GM18508 (cell line): ENCODE data around the gene CLEC4F.
"Not testable (repeated sequence)": the region's sequence is repeated elsewhere in the genome, so short reads cannot be mapped to it uniquely, and the experiment has no call there.

Source experiments
- ATAC-seq: cut with Tn5 transposase; IDR thresholded peaks from one replicate; pipeline ENCODE4 v1.9.1; 2021; ENCODE audit warnings: moderate number of reproducible peaks; ENCODE audit not compliant: insufficient read depth, unreplicated experiment

CLEC4F gene

DNA sequence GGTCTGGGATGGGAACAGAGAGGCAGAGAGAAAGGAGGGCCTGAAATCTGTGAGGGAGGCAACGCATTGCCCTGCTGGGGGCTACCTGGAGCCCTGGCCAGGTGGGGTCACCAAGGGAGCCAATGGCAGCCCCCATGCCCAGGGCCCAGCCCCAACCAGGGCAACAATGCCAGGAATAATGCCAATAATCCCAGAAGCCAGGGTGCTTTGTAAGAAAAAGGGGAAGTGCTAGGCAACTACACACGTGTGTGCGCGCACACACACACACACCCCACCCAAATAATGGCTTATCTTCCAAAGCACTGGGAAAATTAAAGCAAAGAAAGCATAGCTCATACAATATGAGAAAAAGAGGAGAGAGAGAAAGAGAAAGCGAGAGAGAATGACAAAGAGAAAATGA, 7.0 kb upstream of the CLEC4F start:
- no peak for ATAC-seq

DNA sequence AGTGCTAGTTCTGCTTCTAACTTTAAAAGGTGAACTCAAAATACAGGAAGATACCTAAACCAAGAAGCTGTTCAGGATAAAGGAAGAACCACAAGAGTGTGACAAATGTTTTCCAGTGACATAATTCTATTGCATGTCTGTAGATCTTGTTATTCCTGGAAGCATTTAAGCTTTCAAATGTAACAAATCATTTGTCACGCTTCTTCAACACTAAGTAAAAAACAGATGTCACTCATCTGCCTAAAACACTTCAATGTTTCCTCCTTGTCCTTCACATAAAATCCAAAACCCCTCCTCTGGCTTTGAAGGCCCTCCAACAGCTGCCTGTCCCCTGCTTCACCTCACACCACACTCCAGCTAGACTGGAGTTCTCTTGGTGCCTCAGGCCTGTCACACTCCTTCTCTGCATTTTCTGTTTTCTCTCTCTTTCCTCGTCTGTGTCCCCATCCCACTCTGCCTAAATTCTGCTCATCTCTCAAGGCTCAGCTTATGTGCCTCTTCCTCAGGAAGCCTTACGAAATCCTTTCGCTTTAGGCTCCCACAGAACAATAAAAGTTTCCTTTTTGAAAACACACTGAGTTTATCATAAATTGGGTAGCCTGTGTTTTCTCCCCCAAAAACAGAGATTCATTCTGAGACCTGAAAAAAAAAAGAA, 6.4 kb upstream of the CLEC4F start:
- ATAC-seq, result no peak

DNA sequence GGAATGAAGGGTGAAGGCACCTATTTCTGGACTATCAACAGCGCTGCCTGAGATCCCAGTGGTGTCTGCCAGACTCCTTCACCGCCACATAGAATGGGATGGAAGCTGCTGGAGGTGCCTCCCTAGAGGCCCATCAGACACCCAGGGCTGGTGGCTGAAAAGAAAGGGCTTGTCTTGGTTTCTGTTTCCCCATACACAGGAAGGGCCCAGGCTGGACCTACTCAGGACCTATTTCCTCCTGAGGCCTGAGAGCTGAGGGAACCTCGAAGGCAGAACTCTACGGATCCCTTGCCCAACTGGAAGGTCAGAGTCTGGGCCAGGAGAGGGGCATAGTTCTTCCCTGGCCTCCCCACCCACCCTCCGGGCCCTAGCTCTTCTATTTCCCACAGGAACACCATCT, 2.9 kb upstream of the CLEC4F start:
- no peak for ATAC-seq

DNA sequence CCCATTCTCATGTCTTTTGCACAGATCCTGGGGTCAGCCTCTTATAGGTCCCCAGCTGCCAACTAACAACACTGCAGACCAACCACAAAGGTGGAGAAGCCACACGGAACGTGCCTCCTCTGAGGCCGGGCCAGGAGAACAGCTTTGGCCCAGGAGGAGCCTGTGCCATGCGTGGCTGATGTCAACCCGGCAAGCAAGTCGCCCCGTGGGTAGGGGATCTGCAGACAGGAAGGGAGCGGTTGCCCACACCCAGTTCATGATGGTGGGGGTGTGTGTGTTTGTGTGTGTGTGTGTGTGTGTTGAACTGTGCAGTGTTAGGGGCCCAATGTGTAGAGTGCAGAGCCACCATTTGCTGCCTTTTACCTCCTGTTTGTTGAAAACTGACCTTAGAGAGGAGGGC, 2.4 kb upstream of the CLEC4F start:
- no peak for ATAC-seq

- no peak for ATAC-seq
Observed at GRCh38 chr2:70817284-70817954, 3.0 kb downstream of the CLEC4F start.

DNA sequence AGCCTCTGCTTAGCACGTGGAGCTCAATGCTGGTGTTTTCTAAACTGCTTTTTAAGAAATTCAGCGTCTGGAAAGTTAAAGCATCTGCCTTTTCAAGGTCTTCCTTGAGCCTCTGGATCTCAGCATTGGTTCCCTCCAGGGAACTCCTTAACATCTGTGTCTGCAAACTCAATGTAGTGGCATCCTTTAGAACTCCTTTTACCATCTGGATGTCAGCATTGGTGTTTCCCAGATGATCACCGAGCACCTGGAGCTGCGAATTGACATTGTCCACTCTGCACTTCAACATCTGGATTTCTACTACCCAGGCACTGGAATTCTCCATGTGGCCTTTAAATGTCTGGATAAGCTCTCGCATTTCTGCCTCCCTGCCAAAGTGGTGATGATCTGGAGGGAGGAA, 3.7 kb downstream of the CLEC4F start:
- ATAC-seq, result no peak

- no peak for ATAC-seq
Observed at GRCh38 chr2:70808983-70809958, 11.1 kb downstream of the CLEC4F start.

DNA sequence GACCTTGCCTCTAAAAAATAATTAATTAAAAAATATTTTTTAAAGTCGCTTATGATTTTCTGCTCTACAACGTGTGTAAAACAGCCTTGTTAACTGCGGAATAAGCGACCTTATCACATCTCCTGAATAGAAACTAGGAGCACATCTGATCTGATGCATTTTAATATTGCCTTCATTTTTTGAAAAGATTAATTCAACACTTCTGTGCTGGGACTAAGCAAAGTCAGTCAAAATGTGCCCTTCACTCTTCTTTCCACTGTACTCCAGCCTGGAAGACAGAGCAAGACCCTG, 12.6 kb downstream of the CLEC4F start:
- no peak for ATAC-seq

DNA sequence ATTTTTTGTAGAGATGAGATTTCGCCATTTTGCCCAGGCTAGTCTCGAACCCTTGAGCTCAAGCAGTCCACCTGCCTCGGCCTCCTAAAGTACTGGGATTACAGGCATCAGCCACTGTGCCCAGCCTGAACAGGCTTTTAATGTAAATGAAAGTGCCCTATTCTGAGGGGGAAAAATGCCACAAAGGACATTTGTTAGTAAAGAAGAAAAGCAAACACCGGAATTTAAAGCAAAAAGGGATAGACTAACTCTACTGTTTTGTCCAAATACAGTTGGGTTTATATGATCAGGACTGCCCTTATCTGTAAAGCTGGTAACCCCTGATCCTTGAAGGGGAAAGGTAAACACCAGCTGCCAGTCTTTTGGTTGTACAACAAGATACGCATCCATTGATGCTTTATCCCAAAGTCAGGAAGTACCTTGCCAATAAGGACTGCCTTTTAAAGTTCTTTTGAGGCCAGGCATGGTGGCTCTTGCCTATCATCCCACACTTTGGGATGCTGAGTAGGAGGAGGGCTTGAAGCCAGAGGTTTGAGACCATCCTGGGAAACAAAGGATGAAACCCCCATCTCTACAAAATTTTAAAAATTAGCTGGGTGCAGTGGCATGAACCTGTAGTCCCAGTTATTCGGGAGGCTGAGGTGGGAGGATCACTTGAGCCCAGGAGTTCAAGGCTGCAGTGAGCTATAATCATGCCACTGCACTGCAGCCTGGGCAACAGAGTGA, 13.1 kb downstream of the CLEC4F start:
- no peak for ATAC-seq

GRCh38 chr2:70806620-70807019, 13.8 kb downstream of the CLEC4F start:
- no peak for ATAC-seq

DNA sequence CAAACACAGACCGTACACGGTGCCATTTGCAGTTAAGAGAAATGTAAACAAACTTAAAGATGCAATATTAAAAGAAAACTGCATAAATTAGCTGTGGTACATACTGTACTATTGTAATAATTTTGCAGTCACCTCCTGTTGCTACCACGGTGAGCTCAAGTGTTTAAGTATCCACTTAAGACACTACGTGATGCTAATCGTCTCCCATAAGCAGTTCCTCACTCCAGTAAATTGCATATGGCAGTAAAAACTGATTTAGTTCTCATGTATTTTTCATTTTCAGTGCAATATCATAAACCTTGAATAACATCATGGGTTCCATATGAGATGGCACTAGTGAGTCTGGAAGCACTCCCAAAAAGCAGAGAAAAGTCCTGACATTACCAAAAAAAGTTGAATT, 14.4 kb downstream of the CLEC4F start:
- ATAC-seq, result no peak

- no peak for ATAC-seq
Observed at GRCh38 chr2:70801607-70802263, 18.7 kb downstream of the CLEC4F start.

- no peak for ATAC-seq
Observed at GRCh38 chr2:70799706-70800105, 20.7 kb downstream of the CLEC4F start.

DNA sequence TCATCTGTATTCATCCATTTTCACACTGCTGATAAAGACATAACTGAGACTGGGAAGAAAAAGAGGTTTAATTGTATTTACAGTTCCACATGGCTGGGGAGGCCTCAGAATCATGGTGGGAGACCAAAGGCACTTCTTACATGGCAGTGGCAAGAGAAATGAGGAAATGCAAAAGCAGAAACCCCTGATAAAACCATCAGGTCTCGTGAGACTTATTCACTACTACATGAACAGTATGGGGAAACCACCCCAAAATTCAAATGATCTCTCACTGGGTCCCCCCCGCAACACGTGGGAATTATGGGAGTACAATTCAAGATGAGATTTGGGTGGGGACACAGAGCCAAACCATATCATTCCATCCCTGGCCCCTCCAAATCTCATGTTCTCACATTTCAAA, 22.4 kb downstream of the CLEC4F start:
- ATAC-seq, result not testable (repeated sequence)

- no peak for ATAC-seq
Observed at GRCh38 chr2:70797506-70797905, 22.9 kb downstream of the CLEC4F start.

- no peak for ATAC-seq
Observed at GRCh38 chr2:70796262-70796661, 24.1 kb downstream of the CLEC4F start.

- ATAC-seq, result no peak
Observed at GRCh38 chr2:70795164-70795995, 25.0 kb downstream of the CLEC4F start.

GRCh38 chr2:70793450-70793849, 26.9 kb downstream of the CLEC4F start:
- no peak for ATAC-seq

GRCh38 chr2:70790136-70790828, 30.1 kb downstream of the CLEC4F start, which contains the start of gene FIGLA:
TSS of gene FIGLA (minus strand) at chr2:70790643. CDS start at chr2:70790638, 5 bp downstream.
- ATAC-seq, result no peak
